Measurements from ENCODE around the gene CYGB.
A peak's percentile ranks its signal among the peaks of the same experiment; 100 is the strongest.

The CYGB gene

GRCh38 chr17:76487451-76488192 lies 49.9 kb downstream of the CYGB start:
- peaks cover 31% of the 10 kb centered on the region for H3K79me1 ChIP-seq (replicated peaks; ENCODE audit: low read length, poor library complexity, severe bottlenecking)
- no peak overlapping the region for H3K18ac ChIP-seq (ENCODE audit: low read depth in 1 of 2, low read length in 2 of 2)
- no peaks in the 10 kb centered on the region for H3K9me3 ChIP-seq (ENCODE audit: control insufficient read depth, low read length)
- H3K4me2 ChIP-seq (ENCODE audit: low read length, poor library complexity, severe bottlenecking) = no peak overlapping the region
- no peak overlapping the region for H3K27ac ChIP-seq (ENCODE audit: low read length, poor library complexity, severe bottlenecking)
- H3K14ac ChIP-seq (ENCODE audit: low read length in 2 of 2) = no peak overlapping the region
- H2AK5ac ChIP-seq (ENCODE audit: low read length, severe bottlenecking) = no peak overlapping the region
- no peak overlapping the region for H3K4me3 ChIP-seq (ENCODE audit: insufficient read depth in 1 of 2, low read depth in 1 of 2, low read length in 2 of 2)
- H2AFZ ChIP-seq (ENCODE audit: low read depth, low read length) = no peak overlapping the region
- peak overlapping the region in 1 of 2 experiments; percentile 19 for H2BK12ac ChIP-seq (ENCODE audit: low read length in 2 of 2)
- H3K27me3 ChIP-seq (ENCODE audit: control insufficient read depth in 1 of 2, insufficient read depth in 1 of 2, low read length in 2 of 2) = no peaks in the 10 kb centered on the region
- peak overlapping the region; percentile 10 for H4K91ac ChIP-seq (ENCODE audit: low read length)
- H2BK5ac ChIP-seq (ENCODE audit: low read depth, low read length, poor library complexity, severe bottlenecking) = no peak overlapping the region
- H3K36me3 ChIP-seq (ENCODE audit: control insufficient read depth in 1 of 2, insufficient read depth in 2 of 2, low read depth in 1 of 2, low read length in 2 of 2) = peaks cover 0 to 32% of the 10 kb centered on the region in 2 experiments
- no peak overlapping the region for H4K8ac ChIP-seq (ENCODE audit: low read length)
- DNase-seq = no peak
- H3K4me1 ChIP-seq (ENCODE audit: control insufficient read depth, insufficient read depth, low read depth, low read length) = peaks cover 38% of the 10 kb centered on the region
- no peak overlapping the region for H2BK15ac ChIP-seq (ENCODE audit: low read depth, poor library complexity, severe bottlenecking)
- H3K4ac ChIP-seq (ENCODE audit: low read depth in 1 of 2, low read length in 2 of 2) = no peak overlapping the region
- H2BK120ac ChIP-seq (ENCODE audit: low read depth, low read length) = no peak overlapping the region
- WGBS = 97% methylated on average over 21 of the region's 22 CpGs
- H3K9ac ChIP-seq (ENCODE audit: low read length) = no peak overlapping the region
- H3K23ac ChIP-seq (ENCODE audit: low read length in 2 of 2) = no peak overlapping the region

DNA sequence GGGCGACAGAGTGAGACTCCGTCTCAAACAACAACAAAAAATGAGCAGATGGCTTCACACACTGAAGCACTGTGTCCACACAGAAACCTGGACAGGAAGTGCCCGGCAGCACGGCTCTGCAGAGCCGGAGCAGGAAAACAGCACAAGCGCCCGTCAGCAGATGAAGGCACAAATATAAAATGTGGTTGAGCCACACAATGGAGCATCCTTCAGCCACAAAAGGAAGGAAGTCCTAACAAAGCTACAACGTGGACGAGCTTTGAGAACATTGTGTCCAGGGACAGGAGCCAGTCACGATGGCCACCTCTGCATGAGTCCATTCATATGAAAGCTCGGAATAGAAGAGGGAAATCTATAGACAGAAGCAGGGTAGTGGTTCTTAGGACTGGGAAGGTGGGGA lies 51.9 kb downstream of the CYGB start:
- Histone ChIP-seq H2BK15ac (ENCODE audit: low read depth, poor library complexity, severe bottlenecking) (no peak overlapping the region), H2AFZ (ENCODE audit: low read depth, low read length) (no peak overlapping the region), H4K91ac (ENCODE audit: low read length) (no peak overlapping the region), H3K18ac (ENCODE audit: low read depth in 1 of 2, low read length in 2 of 2) (peak overlapping the region in 1 of 2 experiments; percentile 18), H3K27ac (ENCODE audit: low read length, poor library complexity, severe bottlenecking) (peak overlapping the region; percentile 2), H2AK5ac (ENCODE audit: low read length, severe bottlenecking) (no peak overlapping the region), H2BK120ac (ENCODE audit: low read depth, low read length) (no peak overlapping the region), H3K4me1 (ENCODE audit: control insufficient read depth, insufficient read depth, low read depth, low read length) (peaks cover 18% of the 10 kb centered on the region), H2BK5ac (ENCODE audit: low read depth, low read length, poor library complexity, severe bottlenecking) (no peak overlapping the region), H3K9ac (ENCODE audit: low read length) (no peak overlapping the region), H3K4ac (ENCODE audit: low read depth in 1 of 2, low read length in 2 of 2) (no peak overlapping the region), H3K23ac (ENCODE audit: low read length in 2 of 2) (no peak overlapping the region), H3K79me1 (replicated peaks; ENCODE audit: low read length, poor library complexity, severe bottlenecking) (peaks cover 16% of the 10 kb centered on the region), H3K36me3 (ENCODE audit: control insufficient read depth in 1 of 2, insufficient read depth in 2 of 2, low read depth in 1 of 2, low read length in 2 of 2) (peaks cover 0 to 40% of the 10 kb centered on the region in 2 experiments), H2BK12ac (ENCODE audit: low read length in 2 of 2) (no peak overlapping the region), H3K27me3 (ENCODE audit: control insufficient read depth in 1 of 2, insufficient read depth in 1 of 2, low read length in 2 of 2) (no peaks in the 10 kb centered on the region), H3K14ac (ENCODE audit: low read length in 2 of 2) (no peak overlapping the region), H3K4me2 (ENCODE audit: low read length, poor library complexity, severe bottlenecking) (no peak overlapping the region), H3K9me3 (ENCODE audit: control insufficient read depth, low read length) (no peaks in the 10 kb centered on the region), H3K4me3 (ENCODE audit: insufficient read depth in 1 of 2, low read depth in 1 of 2, low read length in 2 of 2) (no peak overlapping the region), H4K8ac (ENCODE audit: low read length) (peak overlapping the region; percentile 75)
- DNase-seq = no peak
- WGBS = 73% methylated on average over 11 of the region's 11 CpGs

DNA sequence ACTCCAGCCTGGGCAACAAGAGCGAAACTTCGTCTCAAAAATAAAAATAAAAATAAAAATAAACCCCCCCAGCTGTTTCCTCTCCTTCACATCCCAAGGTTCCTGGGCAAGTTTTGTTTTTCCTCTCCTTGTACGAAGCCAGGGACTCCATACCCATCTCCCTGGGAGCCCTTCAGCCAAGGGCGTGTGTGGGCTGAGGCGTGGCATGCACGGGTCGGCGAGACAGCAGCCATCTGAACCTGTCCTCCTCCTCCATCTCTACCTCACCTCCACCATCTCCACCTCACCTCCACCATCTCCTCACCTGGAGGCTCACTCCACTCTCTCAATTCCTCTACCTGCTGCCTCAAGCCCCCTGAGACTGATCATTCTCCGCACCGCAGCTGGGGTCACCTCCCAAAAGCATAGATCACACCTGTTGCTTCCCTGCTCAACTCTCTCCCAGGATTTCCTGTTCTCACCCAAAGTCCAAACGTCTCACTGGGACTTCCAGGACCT lies 53.2 kb downstream of the CYGB start:
- 90% methylated on average over 11 of the region's 11 CpGs for WGBS
- H3K36me3 ChIP-seq (ENCODE audit: control insufficient read depth in 1 of 2, insufficient read depth in 2 of 2, low read depth in 1 of 2, low read length in 2 of 2) = peaks cover 0 to 41% of the 10 kb centered on the region in 2 experiments

DNA sequence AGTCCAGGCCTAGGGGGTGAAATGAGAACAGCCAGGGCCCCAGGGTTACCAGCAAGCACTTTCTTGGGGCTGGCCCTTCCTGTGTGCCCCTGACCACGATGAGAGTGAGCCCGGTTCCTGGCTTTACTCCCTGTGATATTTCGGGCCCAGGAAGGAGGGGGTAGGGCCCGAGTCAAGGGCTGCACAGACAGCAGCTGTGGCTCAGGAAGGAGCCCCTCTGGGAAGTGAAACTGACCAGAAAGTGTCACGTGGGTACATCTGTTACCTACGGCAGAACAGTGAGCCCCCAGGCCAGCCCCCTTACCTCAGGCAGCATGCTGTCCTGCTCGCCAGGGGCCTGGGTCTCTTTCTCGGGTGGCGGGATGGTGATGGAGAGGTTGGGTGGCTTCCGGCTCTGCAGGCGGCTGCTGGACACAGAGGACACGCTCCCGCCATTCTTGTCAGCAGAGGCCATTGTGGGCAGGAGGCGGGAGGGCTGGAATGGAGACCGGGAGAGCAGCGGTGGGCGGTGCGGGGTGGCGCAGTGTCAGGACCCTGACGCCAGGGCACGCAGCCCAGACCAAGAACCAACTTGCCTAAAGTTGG lies 56.3 kb downstream of the CYGB start:
- Histone ChIP-seq H3K4ac (ENCODE audit: low read depth in 1 of 2, low read length in 2 of 2) (no peak overlapping the region), H2AFZ (ENCODE audit: low read depth, low read length) (no peak overlapping the region), H2BK15ac (ENCODE audit: low read depth, poor library complexity, severe bottlenecking) (no peak overlapping the region), H3K18ac (ENCODE audit: low read depth in 1 of 2, low read length in 2 of 2) (peak overlapping the region; percentile 54 to 57), H3K79me1 (replicated peaks; ENCODE audit: low read length, poor library complexity, severe bottlenecking) (no peaks in the 10 kb centered on the region), H2AK5ac (ENCODE audit: low read length, severe bottlenecking) (no peak overlapping the region), H4K91ac (ENCODE audit: low read length) (peak overlapping the region; percentile 77), H2BK12ac (ENCODE audit: low read length in 2 of 2) (no peak overlapping the region), H3K9me3 (ENCODE audit: control insufficient read depth, low read length) (no peaks in the 10 kb centered on the region), H3K27me3 (ENCODE audit: control insufficient read depth in 1 of 2, insufficient read depth in 1 of 2, low read length in 2 of 2) (peaks cover 0 to 12% of the 10 kb centered on the region in 2 experiments), H3K14ac (ENCODE audit: low read length in 2 of 2) (peak overlapping the region in 1 of 2 experiments; percentile 57), H4K8ac (ENCODE audit: low read length) (peak overlapping the region; percentile 48), H3K9ac (ENCODE audit: low read length) (no peak overlapping the region), H3K4me3 (ENCODE audit: insufficient read depth in 1 of 2, low read depth in 1 of 2, low read length in 2 of 2) (no peak overlapping the region), H2BK120ac (ENCODE audit: low read depth, low read length) (no peak overlapping the region), H3K4me2 (ENCODE audit: low read length, poor library complexity, severe bottlenecking) (no peak overlapping the region), H3K27ac (ENCODE audit: low read length, poor library complexity, severe bottlenecking) (no peak overlapping the region), H3K36me3 (ENCODE audit: control insufficient read depth in 1 of 2, insufficient read depth in 2 of 2, low read depth in 1 of 2, low read length in 2 of 2) (peaks cover 0 to 58% of the 10 kb centered on the region in 2 experiments), H2BK5ac (ENCODE audit: low read depth, low read length, poor library complexity, severe bottlenecking) (no peak overlapping the region), H3K4me1 (ENCODE audit: control insufficient read depth, insufficient read depth, low read depth, low read length) (peaks cover 12% of the 10 kb centered on the region), H3K23ac (ENCODE audit: low read length in 2 of 2) (no peak overlapping the region)
- 77% methylated on average over 20 of the region's 21 CpGs for WGBS
- DNase-seq = no peak

More for the DNA sequence above, 53.2 kb downstream of the CYGB start:
- Histone ChIP-seq H3K4ac (ENCODE audit: low read depth in 1 of 2, low read length in 2 of 2) (peak overlapping the region in 1 of 2 experiments; percentile 22), H2AFZ (ENCODE audit: low read depth, low read length) (no peak overlapping the region), H2AK5ac (ENCODE audit: low read length, severe bottlenecking) (peak overlapping the region; percentile 23), H3K4me2 (ENCODE audit: low read length, poor library complexity, severe bottlenecking) (no peak overlapping the region), H2BK5ac (ENCODE audit: low read depth, low read length, poor library complexity, severe bottlenecking) (no peak overlapping the region), H3K4me3 (ENCODE audit: insufficient read depth in 1 of 2, low read depth in 1 of 2, low read length in 2 of 2) (no peak overlapping the region), H3K23ac (ENCODE audit: low read length in 2 of 2) (no peak overlapping the region), H3K4me1 (ENCODE audit: control insufficient read depth, insufficient read depth, low read depth, low read length) (peaks cover 12% of the 10 kb centered on the region), H3K9me3 (ENCODE audit: control insufficient read depth, low read length) (no peaks in the 10 kb centered on the region), H3K14ac (ENCODE audit: low read length in 2 of 2) (no peak overlapping the region), H4K91ac (ENCODE audit: low read length) (peak overlapping the region; percentile 54), H2BK120ac (ENCODE audit: low read depth, low read length) (no peak overlapping the region), H3K79me1 (replicated peaks; ENCODE audit: low read length, poor library complexity, severe bottlenecking) (peaks cover 6% of the 10 kb centered on the region), H2BK12ac (ENCODE audit: low read length in 2 of 2) (peak overlapping the region in 1 of 2 experiments; percentile 51), H2BK15ac (ENCODE audit: low read depth, poor library complexity, severe bottlenecking) (no peak overlapping the region), H3K27ac (ENCODE audit: low read length, poor library complexity, severe bottlenecking) (peak overlapping the region; percentile 12), H3K27me3 (ENCODE audit: control insufficient read depth in 1 of 2, insufficient read depth in 1 of 2, low read length in 2 of 2) (no peaks in the 10 kb centered on the region), H3K9ac (ENCODE audit: low read length) (no peak overlapping the region), H4K8ac (ENCODE audit: low read length) (peak overlapping the region; percentile 1), H3K18ac (ENCODE audit: low read depth in 1 of 2, low read length in 2 of 2) (peak overlapping the region in 1 of 2 experiments; percentile 48)
- DNase-seq = no peak

Measured in mesenchymal stem cell (in vitro differentiated cells and primary cell).